GM12874 (cell line): ENCODE results near the gene UNC13B.

ENCODE experiments used
- CTCF ChIP-seq: IDR thresholded peaks from 2 replicates; pipeline ENCODE4 v1.5.1; 2011; ENCODE audit warnings: low read depth, mild to moderate bottlenecking, control low read depth, low read length, moderate library complexity; ENCODE audit not compliant: insufficient read depth

UNC13B gene

DNA sequence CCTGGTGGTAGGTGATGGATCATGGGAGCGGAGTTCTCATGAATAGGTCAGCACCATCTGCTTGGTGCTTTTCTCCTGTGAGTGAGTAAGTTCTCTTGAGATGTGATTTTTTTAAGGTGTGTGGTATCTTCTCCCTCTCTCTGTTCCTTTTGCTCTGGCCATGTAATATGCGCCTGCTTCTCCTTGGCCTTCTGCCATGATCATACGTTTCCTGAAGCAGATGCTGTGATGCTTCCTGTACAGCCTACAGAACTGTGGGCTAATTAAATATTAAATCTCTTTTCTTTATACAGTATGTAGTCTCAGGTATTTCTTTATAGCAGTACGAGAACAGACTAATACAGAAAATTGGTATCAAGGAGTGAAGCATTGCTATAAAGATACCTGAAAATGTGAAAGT, 36.4 kb downstream of the UNC13B start:
- TF ChIP-seq CTCF: no peak

- no peak for TF ChIP-seq CTCF
Measured at GRCh38 chr9:35203528-35203927, 41.7 kb downstream of the UNC13B start.

DNA sequence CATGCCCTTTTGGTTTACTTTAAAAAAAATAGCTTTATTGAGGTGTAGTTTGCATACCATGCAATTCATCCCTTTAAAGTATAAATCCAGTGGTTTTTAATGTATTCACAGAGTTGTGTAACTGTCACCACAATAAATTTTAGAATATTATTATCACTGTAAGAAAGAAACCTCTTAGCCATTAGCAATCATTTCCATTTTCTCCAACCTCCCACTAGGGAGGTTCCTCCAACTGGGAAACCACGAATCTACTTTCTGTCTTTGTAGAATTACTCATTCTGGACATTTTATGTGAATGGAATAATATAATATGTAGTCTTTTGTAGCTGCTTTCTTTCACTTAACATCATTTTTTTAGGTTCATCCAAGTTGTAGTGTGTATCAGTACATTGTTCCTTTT, 43.5 kb downstream of the UNC13B start:
- TF ChIP-seq CTCF: no peak

DNA sequence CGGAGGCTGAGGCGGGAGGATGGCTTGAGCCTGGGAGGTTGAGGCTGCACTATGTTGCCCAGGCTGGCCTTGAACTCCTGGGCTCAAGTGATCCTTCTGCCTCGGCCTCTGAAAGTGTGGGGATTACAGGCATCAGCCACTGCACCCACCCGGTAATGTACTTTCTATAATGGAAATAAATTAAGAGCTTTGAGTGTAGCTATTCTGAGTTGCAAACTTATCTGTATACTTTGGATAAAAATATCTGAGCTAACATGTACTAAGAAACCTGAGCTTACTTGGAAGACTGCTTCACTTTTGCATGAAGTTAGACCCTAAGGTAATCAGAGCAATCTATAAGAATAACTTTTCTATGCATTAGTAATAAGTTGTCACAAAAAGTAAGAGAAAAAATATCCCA, 50.0 kb downstream of the UNC13B start:
- TF ChIP-seq CTCF: no peak

- no peak for TF ChIP-seq CTCF
Measured at GRCh38 chr9:35220659-35221338, 59.0 kb downstream of the UNC13B start.

DNA sequence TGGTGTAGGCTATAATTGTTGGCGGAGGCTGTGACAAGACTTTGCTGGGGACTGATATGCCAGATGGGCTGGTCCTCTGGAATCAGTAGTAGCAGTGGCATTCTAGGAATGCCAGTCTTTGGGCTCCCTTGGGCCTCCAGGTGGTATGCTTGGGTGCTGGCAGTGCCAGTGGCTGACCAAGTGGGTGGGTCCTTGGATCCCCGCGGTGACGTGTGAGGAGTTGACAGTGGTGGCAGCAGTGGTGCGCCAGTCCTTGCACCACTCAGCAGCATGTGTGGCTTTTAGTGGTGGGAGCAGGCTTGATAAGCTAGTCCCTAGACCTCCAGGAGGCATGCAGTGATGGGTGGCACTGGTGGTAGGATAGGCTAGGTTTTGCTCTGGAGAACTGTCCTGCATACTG, 63.9 kb downstream of the UNC13B start:
- TF ChIP-seq CTCF: no peak

DNA sequence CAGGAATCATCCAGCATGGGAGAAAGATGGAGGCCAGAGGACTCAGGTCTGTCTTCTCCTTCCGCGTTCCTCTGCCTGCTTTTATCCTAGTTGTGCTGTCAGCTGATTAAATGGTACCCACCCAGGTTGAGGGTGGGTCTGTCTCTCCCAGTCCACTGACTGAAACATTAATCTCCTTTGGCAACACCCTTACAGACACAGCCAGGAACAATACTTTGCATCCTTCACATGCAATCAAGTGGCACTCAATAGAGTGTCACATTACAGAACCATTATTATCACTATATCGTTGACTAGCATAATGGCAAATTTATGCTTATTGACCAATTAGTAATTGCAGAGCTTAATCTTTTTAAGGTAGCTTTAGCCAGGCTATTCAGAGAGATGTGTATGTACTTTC, 64.8 kb downstream of the UNC13B start:
- no peak for TF ChIP-seq CTCF
